PC-3 (cell line): ENCODE results near the gene CHST8. TPM values are rescaled to one million over a fixed set of nuclear protein-coding genes. Genes with fewer than 3 reads are reported as not detected.

ENCODE experiments used
- ATAC-seq: fragments of 200-7000 bp; cut with Tn5 transposase; 2 replicates; pipeline ENCODE4 v1.9.1; 2020; ENCODE audit warnings: mild to moderate bottlenecking, moderate library complexity
- BruUV-seq: library from RNA; stranded (reverse); fragments of 400-500 nt; replicated peaks from 2 replicates; lab custom pipeline; 2021; lab: Mats Ljungman, UMichigan
- CTCF ChIA-PET: fragments of 300-600 bp; sonication (Branson Sonifier 250); formaldehyde crosslinking; loops from one replicate; lab custom pipeline; 2022; ENCODE audit warnings: antibody characterized with exemption; lab: Charles Lee
- POLR2A ChIA-PET: fragments of 300-600 bp; sonication (Branson Sonifier 250); formaldehyde crosslinking; loops from one replicate; lab custom pipeline; 2022; ENCODE audit warnings: antibody characterized with exemption; ENCODE audit not compliant: unreplicated experiment; lab: Charles Lee
- DNase-seq: peaks from one replicate; pipeline ENCODE4 v3.0.0-alpha.2; 2015
- H2AFZ ChIP-seq: fragments of 300-600 bp; sonication (generic); 2 replicates; pipeline ENCODE4 v1.6.0; 2016; ENCODE audit warnings: antibody characterized with exemption, low read length
- H3F3A ChIP-seq: fragments of 300-600 bp; sonication (generic); one replicate; pipeline ENCODE4 v1.6.0; 2017; ENCODE audit warnings: antibody characterized with exemption, low read length, control low read depth, mild to moderate bottlenecking; ENCODE audit not compliant: unreplicated experiment
- H3K27ac ChIP-seq: fragments of 300-600 bp; sonication (generic); 2 replicates; pipeline ENCODE4 v1.5.1; 2016; ENCODE audit warnings: mild to moderate bottlenecking, low read length
- H3K27me3 ChIP-seq: fragments of 300-600 bp; sonication (generic); 2 replicates; pipeline ENCODE4 v1.6.1; 2016; ENCODE audit warnings: low read length, mixed read lengths
- H3K36me3 ChIP-seq: fragments of 300-600 bp; sonication (generic); 2 replicates; pipeline ENCODE4 v1.6.1; 2016; ENCODE audit warnings: low read depth, mixed run types, low read length, mixed read lengths
- H3K4me1 ChIP-seq: fragments of 300-600 bp; sonication (generic); 2 replicates; pipeline ENCODE4 v1.5.1; 2016; ENCODE audit warnings: low read length; ENCODE audit not compliant: insufficient read depth
- H3K4me2 ChIP-seq: fragments of 300-600 bp; sonication (generic); 2 replicates; pipeline ENCODE4 v1.6.0; 2016; ENCODE audit warnings: low read length
- H3K4me3 ChIP-seq: fragments of 300-600 bp; sonication (generic); 2 replicates; pipeline ENCODE4 v1.5.1; 2016; ENCODE audit warnings: mild to moderate bottlenecking, low read length, mixed read lengths
- H3K79me2 ChIP-seq: fragments of 300-600 bp; sonication (generic); 2 replicates; pipeline ENCODE4 v1.6.1; 2017; ENCODE audit warnings: low read length, mixed read lengths
- H3K9ac ChIP-seq: fragments of 300-600 bp; sonication (generic); 2 replicates; pipeline ENCODE4 v1.6.0; 2016; ENCODE audit warnings: mild to moderate bottlenecking, low read length
- H3K9me2 ChIP-seq: fragments of 300-600 bp; sonication (generic); replicated peaks from 2 replicates; pipeline ENCODE4 v1.6.1; 2016; ENCODE audit warnings: mixed run types, low read length, mixed read lengths
- H3K9me3 ChIP-seq: fragments of 300-600 bp; sonication (generic); 2 replicates; pipeline ENCODE4 v1.6.1; 2016; ENCODE audit warnings: low read length, mixed read lengths
- H4K20me1 ChIP-seq: fragments of 300-600 bp; sonication (generic); 2 replicates; pipeline ENCODE4 v1.6.1; 2016; ENCODE audit warnings: low read length, mixed read lengths
- CTCF ChIP-seq: fragments of 300-600 bp; sonication (generic); conservative IDR thresholded peaks from 2 replicates; pipeline ENCODE4 v1.5.1; 2017; ENCODE audit warnings: antibody characterized with exemption, low read depth, mild to moderate bottlenecking, low read length
- EZH2 ChIP-seq: fragments of 300-600 bp; sonication (generic); IDR thresholded peaks from one replicate; pipeline ENCODE4 v1.6.1; 2017; ENCODE audit warnings: antibody characterized with exemption, mild to moderate bottlenecking, low read length; ENCODE audit not compliant: unreplicated experiment
- EZH2phosphoT487 ChIP-seq: fragments of 300-600 bp; sonication (generic); IDR thresholded peaks from 2 replicates; pipeline ENCODE4 v1.6.1; 2018; ENCODE audit warnings: mild to moderate bottlenecking, antibody characterized with exemption, low read length, borderline replicate concordance
- intact Hi-C: fragments of 100-400 bp; cut with micrococcal nuclease; formaldehyde crosslinking; loops from 2 replicates; pipeline ENCODE4 v1.9.0; 2023
- total RNA-seq: library from RNA; depleted of rRNA; stranded (reverse); fragments of >200 nt; gene quantifications from 2 replicates; pipeline ENCODE4 v1.2.3, GENCODE V29; 2014

CHST8 gene
- total RNA-seq, 1 experiment from 2014 or later: 0.36 TPM

- no peak overlapping the region for H3K9ac ChIP-seq
- H3K79me2 ChIP-seq: no peaks in the 10 kb centered on the region
- H4K20me1 ChIP-seq: no peaks in the 10 kb centered on the region
- POLR2A ChIA-PET: no interaction called here
- CTCF ChIA-PET: no interaction called here
- H3K9me3 ChIP-seq: no peaks in the 10 kb centered on the region
- ATAC-seq (no peak), DNase-seq (no peak)
- no peak overlapping the region for H3K27ac ChIP-seq
- no peak for TF ChIP-seq EZH2
- no peak for TF ChIP-seq EZH2phosphoT487
- no peak for TF ChIP-seq CTCF
- BruUV-seq: no TSS peak
- no peaks in the 10 kb centered on the region for H3K36me3 ChIP-seq
- H2AFZ ChIP-seq: no peak overlapping the region
- H3K4me2 ChIP-seq: no peak overlapping the region
- H3F3A ChIP-seq: no peaks in the 10 kb centered on the region
- intact Hi-C loops: no loop called here
- H3K4me1 ChIP-seq: no peaks in the 10 kb centered on the region
- peaks cover 26% of the 10 kb centered on the region for H3K27me3 ChIP-seq
- no peaks in the 10 kb centered on the region for H3K9me2 ChIP-seq
- H3K4me3 ChIP-seq: no peak overlapping the region
These were observed 103.8 kb downstream of the CHST8 start for GRCh38 chr19:33725567-33725966.

- Histone ChIP-seq H4K20me1 (no peaks in the 10 kb centered on the region), H3K9me3 (no peaks in the 10 kb centered on the region), H3K9ac (no peak overlapping the region), H3F3A (no peaks in the 10 kb centered on the region), H3K27ac (no peak overlapping the region), H2AFZ (no peak overlapping the region), H3K4me1 (no peaks in the 10 kb centered on the region), H3K79me2 (no peaks in the 10 kb centered on the region), H3K4me2 (no peak overlapping the region), H3K9me2 (no peaks in the 10 kb centered on the region), H3K27me3 (peaks cover 26% of the 10 kb centered on the region), H3K4me3 (no peak overlapping the region), H3K36me3 (no peaks in the 10 kb centered on the region)
- ChIA-PET CTCF (no interaction called here), POLR2A (no interaction called here)
- intact Hi-C loops: no loop called here
- no TSS peak for BruUV-seq
- TF ChIP-seq EZH2: no peak
- TF ChIP-seq EZH2phosphoT487: no peak
- TF ChIP-seq CTCF: no peak
- ATAC-seq (no peak), DNase-seq (no peak)
These were observed 105.0 kb downstream of the CHST8 start for GRCh38 chr19:33726756-33727155.

- no TSS peak for BruUV-seq
- Histone ChIP-seq H3K4me2 (no peak overlapping the region), H3K79me2 (no peaks in the 10 kb centered on the region), H3K9me2 (no peaks in the 10 kb centered on the region), H3K36me3 (no peaks in the 10 kb centered on the region), H4K20me1 (no peaks in the 10 kb centered on the region), H3K4me1 (no peaks in the 10 kb centered on the region), H3K9ac (no peak overlapping the region), H3K9me3 (no peaks in the 10 kb centered on the region), H3K27me3 (peaks cover 26% of the 10 kb centered on the region), H3K4me3 (no peak overlapping the region), H3F3A (no peaks in the 10 kb centered on the region), H3K27ac (no peak overlapping the region), H2AFZ (no peak overlapping the region)
- POLR2A ChIA-PET: no interaction called here
- ATAC-seq: no peak
- intact Hi-C loops: no loop called here
- CTCF ChIA-PET: no interaction called here
- DNase-seq: no peak
- no peak for TF ChIP-seq CTCF
- TF ChIP-seq EZH2: no peak
- no peak for TF ChIP-seq EZH2phosphoT487
These were observed 105.7 kb downstream of the CHST8 start for GRCh38 chr19:33727331-33727998.
